Ovary (tissue), 9 donors: ENCODE measurements around the gene IRF8. TPM values are rescaled to one million over a fixed set of nuclear protein-coding genes. Genes with fewer than 3 reads are reported as not detected.
A peak's percentile ranks its signal among the peaks of the same experiment; 100 is the strongest.

Experiments
- DNase-seq, 5 donors: peaks; one replicate each; pipeline ENCODE4 v3.0.0-alpha.2; 2019 to 2020
- H3K27ac ChIP-seq, 2 donors: fragments of 200-600 bp; one replicate each; pipeline versions ENCODE4 v1.5.1 to v1.8.0; 2019 to 2022
- H3K27me3 ChIP-seq: fragments of 200-600 bp; one replicate; pipeline ENCODE4 v1.8.0; 2022
- H3K36me3 ChIP-seq: fragments of 200-600 bp; sonication (generic); one replicate; pipeline ENCODE4 v1.5.1; 2019
- H3K4me1 ChIP-seq: one replicate; pipeline ENCODE4 v1.8.1; 2013; ENCODE audit warnings: mild to moderate bottlenecking, moderate library complexity; ENCODE audit not compliant: insufficient read depth
- H3K4me3 ChIP-seq: fragments of 200-600 bp; sonication (generic); one replicate; pipeline ENCODE4 v1.5.1; 2017
- H3K9me3 ChIP-seq, 2 donors: fragments of 200-600 bp in 1 of 2; sonication (generic) in 1 of 2; one replicate each; pipeline versions ENCODE4 v1.5.1 to v1.8.1; 2013 to 2019; ENCODE audit warnings: mild to moderate bottlenecking in 1 of 2, moderate library complexity in 1 of 2
- CTCF ChIP-seq, 3 donors: fragments of 450-650 bp in 2 of 3; fragments of 200-600 bp in 1 of 3; IDR thresholded peaks; one replicate each; pipeline versions ENCODE4 v1.5.1 to v1.8.0; 2016 to 2022; ENCODE audit warnings: antibody characterized with exemption in 3 of 3, mild to moderate bottlenecking in 1 of 3
- EP300 ChIP-seq: sonication (generic); formaldehyde crosslinking; IDR thresholded peaks from one replicate; pipeline ENCODE4 v1.6.1; 2017; ENCODE audit warnings: antibody characterized with exemption
- POLR2A ChIP-seq: fragments of 450-650 bp; IDR thresholded peaks from one replicate; pipeline ENCODE4 v1.6.1; 2017; ENCODE audit warnings: antibody characterized with exemption, mild to moderate bottlenecking, moderate library complexity
- WGBS, 3 donors: extraction: QIAGEN DNeasy Blood & Tissue Kit in 1 of 3; methylation state at CpG; one replicate each; pipeline versions ENCODE4 v1.1.5 to v1.1.7; 2013 to 2017; 5-methylcytosine and 5-hydroxymethylcytosine counted together
- intact Hi-C, 4 donors: fragments of 100-400 bp; cut with DNase I; formaldehyde crosslinking; loops; one replicate each; pipeline versions ENCODE4 v1.11.0 to v1.15.1; 2022 to 2023
- polyA plus RNA-seq, 2 donors: library from polyadenylated mRNA; stranded (reverse); fragments of 200-250 nt in 1 of 2; fragments of 350-450 nt in 1 of 2; fragmentation: Illumina TruSeq in 1 of 2; extraction: RNeasy Lipid Tissue Mini Kit (QIAGEN cat#74804) in 1 of 2; gene quantifications; one replicate each; pipeline ENCODE4 v1.2.3, GENCODE V29; 2013 to 2014
- total RNA-seq, 7 donors: library from RNA; depleted of rRNA in 2 of 7; stranded (reverse); fragments of >200 nt in 2 of 7; fragmentation: NEBNext Ultra II Directional in 3 of 7; extraction: Animal tissue kit (Norgen Biotek cat#: 25700) in 3 of 7; gene quantifications; one replicate each; pipeline versions ENCODE4 v1.1.0 to v1.2.4, GENCODE V29; 2016 to 2023
- donor health status: DM: no; HTN: no; CAD: no; lungs with moderate emphysema.
- donor health status: DM: no; HTN: no; CAD: no.
- donor health status: Bipolar disorder and iron deficiency.
- donor health status: DM: yes; HTN: yes; CAD: no.
- donor health status: DM: no; HTN: no; CAD: no.
- donor health status: DM: yes; HTN: yes; CAD: no.

Gene IRF8
- total and polyA plus RNA-seq, 9 donors, result 1.8 to 24.1 (median 3.6) TPM

GRCh38 chr16:85909932-85910853, 11.2 kb downstream of the IRF8 start:
- intact Hi-C loops, result no loop called here
- Histone ChIP-seq H3K4me3 (no peak overlapping the region), H3K27me3 (no peaks in the 10 kb centered on the region), H3K36me3 (no peaks in the 10 kb centered on the region), H3K9me3 (no peaks in the 10 kb centered on the region), H3K27ac (no peak overlapping the region), H3K4me1 (peaks cover 6% of the 10 kb centered on the region)
- TF ChIP-seq CTCF (IDR thresholded peaks at IDR 0.05) (no peak), POLR2A (no peak), EP300 (no peak)
- WGBS, 3 donors, result 96 to 98% (median 97%) methylated on average over 17 of the region's 17 CpGs
- DNase-seq, result no peak

GRCh38 chr16:85910854-85911247, 11.9 kb downstream of the IRF8 start:
- intact Hi-C loops, result no loop called here
- TF ChIP-seq EP300 (no peak), CTCF (IDR thresholded peaks at IDR 0.05) (no peak)
- WGBS, 3 donors, result 85 to 89% (median 88%) methylated on average over 9 of the region's 9 CpGs
- Histone ChIP-seq H3K4me3 (no peak overlapping the region), H3K36me3 (no peaks in the 10 kb centered on the region), H3K9me3 (no peaks in the 10 kb centered on the region), H3K27me3 (no peaks in the 10 kb centered on the region), H3K27ac (no peak overlapping the region), H3K4me1 (peaks cover 6% of the 10 kb centered on the region)
- no peak for DNase-seq

GRCh38 chr16:85911251-85911930, 12.4 kb downstream of the IRF8 start:
- Histone ChIP-seq H3K4me1 (peaks cover 6% of the 10 kb centered on the region), H3K4me3 (no peak overlapping the region), H3K27me3 (no peaks in the 10 kb centered on the region), H3K9me3 (no peaks in the 10 kb centered on the region), H3K36me3 (no peaks in the 10 kb centered on the region), H3K27ac (no peak overlapping the region)
- intact Hi-C loops, result no loop called here
- no peak for TF ChIP-seq POLR2A
- no peak for DNase-seq
- WGBS, 3 donors, result 81 to 86% (median 86%) methylated on average over 15 of the region's 15 CpGs

- DNase-seq, result peak; percentile 64 to 86 (median 72)
- no peak overlapping the region for H3K27ac ChIP-seq
- WGBS, 3 donors, result 5 to 23% (median 18%) methylated on average over 13 of the region's 13 CpGs
These were observed 13.4 kb downstream of the IRF8 start for GRCh38 chr16:85912211-85912974.

More at GRCh38 chr16:85912211-85912974, 13.4 kb downstream of the IRF8 start:
- intact Hi-C loops, result no loop called here
- H3K4me1 ChIP-seq, result peaks cover 8% of the 10 kb centered on the region
- H3K27me3 ChIP-seq, result no peaks in the 10 kb centered on the region
- H3K9me3 ChIP-seq, result no peaks in the 10 kb centered on the region
- no peak for TF ChIP-seq CTCF (IDR thresholded peaks at IDR 0.05)
- H3K4me3 ChIP-seq, result no peak overlapping the region
- H3K36me3 ChIP-seq, result no peaks in the 10 kb centered on the region
